ENCODE measurements around the gene YDJC. TPM values are rescaled to one million over a fixed set of nuclear protein-coding genes. Genes with fewer than 3 reads are reported as not detected.

Gene YDJC
- total and polyA plus RNA-seq, 9 of the 15 experiments (the other 6 are each of a cell fraction or from before 2014, with no cell fraction given) = 13.5 to 871 (median 164) TPM

GRCh38 chr22:21669026-21669425 lies 39.2 kb upstream of the YDJC start:
- in situ Hi-C loops (cut with MboI) = loop anchor here (25.0 kb wide), 1 partner anchor 1332 kb away; no protein-coding TSS in a partner anchor
- Histone ChIP-seq H3K9ac (ENCODE audit: insufficient read depth in 1 of 2, low read depth in 2 of 2, low read length in 2 of 2) (no peak overlapping the region), H3K4me3 (no peak overlapping the region), H3K4me1 (replicated peaks in 1 of 2; ENCODE audit: control insufficient read depth in 2 of 2, insufficient read depth in 2 of 2, low read length in 2 of 2) (peaks cover 14 to 30% of the 10 kb centered on the region in 2 experiments; a peak in 4 of 5 replicates), H3K27ac (ENCODE audit: extremely low read depth, low read depth, low read length) (no peak overlapping the region), H3K27me3 (ENCODE audit: control insufficient read depth in 2 of 2, insufficient read depth in 2 of 2, low read length in 2 of 2) (no peaks in the 10 kb centered on the region), H3K36me3 (ENCODE audit: control insufficient read depth, insufficient read depth, low read length) (peaks cover 53% of the 10 kb centered on the region), H3K4me2 (ENCODE audit: insufficient read depth, low read length) (no peak overlapping the region), H2AFZ (ENCODE audit: low read depth, low read length) (no peak overlapping the region), H3K9me3 (replicated peaks; ENCODE audit: control insufficient read depth, insufficient read depth, low read depth, low read length) (0 out of 2 replicates have a peak, but pooled peaks cover 2% of the 10 kb centered on the region), H4K20me1 (replicated peaks; ENCODE audit: control insufficient read depth, insufficient read depth, low read length) (peaks cover 10% of the 10 kb centered on the region), H3K79me2 (ENCODE audit: control insufficient read depth, insufficient read depth, low read length) (peaks cover 31% of the 10 kb centered on the region), H3K9me1 (ENCODE audit: control insufficient read depth, insufficient read depth, low read length) (peaks cover 8% of the 10 kb centered on the region)
- 89% methylated on average over 9 of the region's 9 CpGs for WGBS (ENCODE audit: insufficient coverage, low coverage, missing lambda C conversion rate)
- FAIRE-seq (no peak), ATAC-seq (no peak), DNase-seq (ENCODE audit: extremely low read depth in 1 of 4, low spot score in 3 of 4) (no peak)
- intact Hi-C loops (cut with micrococcal nuclease) = no loop called here
- ChIA-PET CTCF (ENCODE audit: low intra/inter-chr PET ratio) (no interaction called here), POLR2A (interaction anchor here (0.6 to 8.9 kb wide), 10 partner anchors 9 to 1770 kb away, joined by 3 to 77 read pairs (median 5); partner anchors contain the start of gene SDF2L1)
- no peak for TF ChIP-seq BCOR (IDR thresholded peaks at IDR 0.05)
- TF ChIP-seq KLF1 (tag; IDR thresholded peaks at IDR 0.05) = peak; percentile 34; the same call in 1 of the 2 replicates
- no peak for TF ChIP-seq GTF2F1 (IDR thresholded peaks at IDR 0.05; ENCODE audit: low read depth, low read length)
- BruUV-seq (replicated peaks) = no TSS peak

DNA sequence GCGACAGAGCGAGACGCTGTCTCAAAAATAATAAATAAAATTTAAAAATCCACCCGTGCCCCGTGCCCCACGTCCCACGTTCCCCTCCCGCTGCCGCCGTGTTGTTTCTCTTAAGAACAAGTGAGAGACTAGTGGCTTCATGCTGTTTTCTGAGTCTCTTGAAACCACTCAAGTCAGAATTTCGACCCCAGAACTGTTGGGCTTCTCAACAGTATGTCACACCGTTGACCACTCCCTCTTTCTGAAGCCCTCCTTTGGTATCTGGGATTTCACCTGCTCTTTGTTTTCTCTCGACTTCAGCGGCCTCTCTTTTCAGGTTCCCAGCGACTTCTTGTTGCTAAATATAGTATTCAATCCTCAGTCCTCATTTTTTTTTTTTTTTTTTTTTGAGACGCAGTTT lies 37.0 kb upstream of the YDJC start:
- no peak for FAIRE-seq
- Histone ChIP-seq H3K4me1 (replicated peaks in 1 of 2; ENCODE audit: control insufficient read depth in 2 of 2, insufficient read depth in 2 of 2, low read length in 2 of 2) (peaks cover 14 to 24% of the 10 kb centered on the region in 2 experiments; a peak in 4 of 5 replicates), H2AFZ (ENCODE audit: low read depth, low read length) (peak overlapping the region; percentile 96), H3K27ac (ENCODE audit: extremely low read depth, low read depth, low read length) (peak overlapping the region; percentile 84), H3K27me3 (ENCODE audit: control insufficient read depth in 2 of 2, insufficient read depth in 2 of 2, low read length in 2 of 2) (no peaks in the 10 kb centered on the region), H3K79me2 (ENCODE audit: control insufficient read depth, insufficient read depth, low read length) (peaks cover 31% of the 10 kb centered on the region), H3K9ac (ENCODE audit: insufficient read depth in 1 of 2, low read depth in 2 of 2, low read length in 2 of 2) (peak overlapping the region; percentile 81 to 94), H3K4me2 (ENCODE audit: insufficient read depth, low read length) (peak overlapping the region; percentile 91), H4K20me1 (replicated peaks; ENCODE audit: control insufficient read depth, insufficient read depth, low read length) (no peaks in the 10 kb centered on the region; the same call in 1 of the 2 replicates), H3K4me3 (peak overlapping the region; percentile 44), H3K36me3 (ENCODE audit: control insufficient read depth, insufficient read depth, low read length) (peaks cover 30% of the 10 kb centered on the region), H3K9me3 (replicated peaks; ENCODE audit: control insufficient read depth, insufficient read depth, low read depth, low read length) (0 out of 2 replicates have a peak, but pooled peaks cover 2% of the 10 kb centered on the region), H3K9me1 (ENCODE audit: control insufficient read depth, insufficient read depth, low read length) (peaks cover 8% of the 10 kb centered on the region)
- ChIA-PET POLR2A (interaction anchor here (0.8 to 8.9 kb wide), 18 partner anchors 8 to 469 kb away, joined by 3 to 167 read pairs (median 12); partner anchors contain the start of gene SDF2L1), CTCF (ENCODE audit: low intra/inter-chr PET ratio) (interaction anchor here (0.6 to 2.6 kb wide), 3 partner anchors 272 to 529 kb away, joined by 3 to 9 read pairs (median 4); no protein-coding TSS in a partner anchor)
- peak; percentile 29 for ATAC-seq
- 5% methylated on average over 16 of the region's 16 CpGs for WGBS (ENCODE audit: insufficient coverage, low coverage, missing lambda C conversion rate)
- in situ Hi-C loops (cut with MboI) (loop anchor here (25.0 kb wide), 1 partner anchor 1329 kb away; no protein-coding TSS in a partner anchor), intact Hi-C loops (cut with micrococcal nuclease) (loop anchor here (1.0 to 2.0 kb wide), 4 partner anchors 14 to 272 kb away; no protein-coding TSS in a partner anchor)
- peak; percentile 73 to 80 (median 78) for DNase-seq (ENCODE audit: extremely low read depth in 1 of 4, low spot score in 3 of 4)
- BruUV-seq (replicated peaks) = no TSS peak
- no peak for TF ChIP-seq ZHX1 (conservative IDR thresholded peaks at IDR 0.05; ENCODE audit: low read length)
- peak; percentile 19; the same call in 1 of the 2 replicates for TF ChIP-seq JUND (IDR thresholded peaks at IDR 0.05; ENCODE audit: borderline replicate concordance, low read depth, low read length)
- no peak for TF ChIP-seq JUND (tag; IDR thresholded peaks at IDR 0.05; ENCODE audit: borderline replicate concordance, low read depth, low read length)
- no peak for TF ChIP-seq KHSRP (IDR thresholded peaks at IDR 0.05)
- TF ChIP-seq CHD2 (IDR thresholded peaks at IDR 0.05; ENCODE audit: low read depth, low read length) = 0 out of 2 replicates have a peak, but pooled peaks have one; percentile 9
- TF ChIP-seq BHLHE40 (IDR thresholded peaks at IDR 0.05; ENCODE audit: low read length) = 0 out of 2 replicates have a peak, but pooled peaks have one; percentile 17
- peak; percentile 8 for TF ChIP-seq CHD1 (IDR thresholded peaks at IDR 0.05; ENCODE audit: low read length)
- peak in 1 of 3 experiments; percentile 9 for TF ChIP-seq YY1 (IDR thresholded peaks at IDR 0.05; ENCODE audit: borderline replicate concordance in 1 of 3, control insufficient read depth in 1 of 3, extremely low read depth in 1 of 3, insufficient read depth in 3 of 3, insufficient read length in 1 of 3, insufficient replicate concordance in 2 of 3, low read depth in 1 of 3, low read length in 2 of 3)

Data from K562 (cell line).